Left lobe of liver (tissue), 2 donors: Measurements from ENCODE around the gene TET1. TPM values are rescaled to one million over a fixed set of nuclear protein-coding genes. Genes with fewer than 3 reads are reported as not detected.
A peak's percentile ranks its signal among the peaks of the same experiment; 100 is the strongest.
"Not testable (repeated sequence)": the region's sequence is repeated elsewhere in the genome, so short reads cannot be mapped to it uniquely, and the experiment has no call there.

Source experiments
- ATAC-seq: fragments of 200-7000 bp; cut with Tn5 transposase; one replicate; pipeline ENCODE4 v1.9.1; 2020; ENCODE audit warnings: mild to moderate bottlenecking, moderate library complexity
- DNase-seq: peaks from one replicate; pipeline ENCODE4 v3.0.0-alpha.2; 2020; ENCODE audit warnings: low spot score
- total RNA-seq: library from RNA; stranded (reverse); gene quantifications from one replicate; pipeline ENCODE4 v1.2.1, GENCODE V29; 2021
- donor health status: DM: no; HTN: no; CAD: no; lungs with moderate emphysema.
- donor health status: DM: no; HTN: yes; CAD: no.

Gene TET1
- total RNA-seq, 1 donor from 2014 or later, result 0.81 TPM

GRCh38 chr10:68604441-68604840, 44.3 kb downstream of the TET1 start:
- ATAC-seq (no peak), DNase-seq (no peak)

DNA sequence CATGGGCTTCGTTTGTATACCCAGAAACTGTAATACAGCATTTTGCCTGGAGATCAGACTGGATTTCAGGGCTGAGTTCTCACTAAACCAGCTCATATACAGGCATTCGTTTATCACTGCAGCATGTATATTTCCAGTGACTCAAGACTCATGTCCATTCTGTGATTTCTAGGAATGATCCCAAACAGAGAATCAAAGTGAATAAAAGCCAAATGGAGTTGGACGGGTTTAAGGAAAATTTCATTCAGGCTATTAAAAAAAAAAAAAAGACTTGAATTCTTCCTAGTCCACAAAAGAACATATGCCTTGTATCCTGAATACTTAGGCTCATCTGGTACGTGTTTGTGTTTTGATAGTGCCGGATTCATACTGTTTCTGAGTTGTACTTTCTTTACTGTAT, 46.8 kb downstream of the TET1 start:
- ATAC-seq (no peak), DNase-seq (no peak)

DNA sequence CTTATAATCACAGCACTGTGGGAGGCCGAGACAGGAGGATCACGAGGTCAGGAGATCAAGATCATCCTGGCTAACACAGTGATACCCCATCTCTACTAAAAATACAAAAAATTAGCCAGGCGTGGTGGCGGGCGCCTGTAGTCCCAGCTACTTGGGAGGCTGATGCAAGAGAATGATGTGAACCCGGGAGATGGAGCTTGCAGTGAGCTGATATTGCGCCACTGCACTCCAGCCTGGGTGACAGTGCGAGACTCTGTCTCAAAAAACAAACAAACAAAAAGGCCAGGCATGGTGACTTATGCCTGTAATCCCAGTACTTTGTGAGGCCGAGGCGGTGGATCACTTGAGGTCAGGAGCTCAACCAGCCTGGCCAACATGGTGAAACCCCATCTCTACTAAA, 49.9 kb downstream of the TET1 start:
- DNase-seq, ATAC-seq: not testable (repeated sequence)

GRCh38 chr10:68611227-68611626, 51.1 kb downstream of the TET1 start:
- ATAC-seq, result no peak
- DNase-seq, result no peak

GRCh38 chr10:68613974-68614373, 53.8 kb downstream of the TET1 start:
- not testable (repeated sequence) for DNase-seq, ATAC-seq

- not testable (repeated sequence) for ATAC-seq, DNase-seq
Measured at GRCh38 chr10:68617691-68618090, 57.6 kb downstream of the TET1 start.

- DNase-seq, result no peak
Measured at GRCh38 chr10:68618234-68618633, 58.1 kb downstream of the TET1 start.

GRCh38 chr10:68619595-68619994, 59.5 kb downstream of the TET1 start:
- DNase-seq (no peak), ATAC-seq (no peak)

More at GRCh38 chr10:68618234-68618633, 58.1 kb downstream of the TET1 start:
- ATAC-seq, result no peak

DNA sequence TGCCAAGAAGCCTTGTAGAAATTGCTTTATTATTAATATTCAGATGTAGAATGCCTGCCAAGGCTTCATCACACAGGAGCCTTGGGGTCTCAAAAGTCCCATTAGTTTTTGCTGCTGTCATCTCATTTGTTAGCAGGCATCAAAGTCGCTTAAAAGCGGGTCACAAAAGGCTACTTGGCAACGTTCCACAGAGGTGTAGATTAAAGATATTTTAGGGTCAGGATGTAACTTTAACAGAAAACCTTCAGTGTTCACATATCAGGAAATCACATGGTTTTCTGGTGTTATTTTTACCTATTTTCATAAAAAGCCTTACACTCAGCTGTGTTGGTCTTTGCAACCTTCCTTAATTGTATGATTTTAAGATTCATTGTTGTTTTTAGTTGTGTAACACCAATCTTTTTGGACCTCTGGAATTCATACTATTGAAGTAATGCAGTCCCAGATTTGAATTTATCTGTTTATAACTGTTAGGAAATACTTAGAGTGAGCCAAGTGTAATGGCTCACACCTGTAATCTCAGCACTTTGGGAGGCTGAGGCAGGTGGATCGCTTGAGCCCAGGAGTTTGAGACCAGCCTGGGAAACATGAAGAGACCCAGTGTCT, 65.3 kb downstream of the TET1 start:
- ATAC-seq, result no peak
- DNase-seq, result no peak

GRCh38 chr10:68628576-68629127, 68.5 kb downstream of the TET1 start:
- no peak for ATAC-seq
- no peak for DNase-seq

- not testable (repeated sequence) for ATAC-seq, DNase-seq
Measured at GRCh38 chr10:68632271-68632560, 72.1 kb downstream of the TET1 start.

DNA sequence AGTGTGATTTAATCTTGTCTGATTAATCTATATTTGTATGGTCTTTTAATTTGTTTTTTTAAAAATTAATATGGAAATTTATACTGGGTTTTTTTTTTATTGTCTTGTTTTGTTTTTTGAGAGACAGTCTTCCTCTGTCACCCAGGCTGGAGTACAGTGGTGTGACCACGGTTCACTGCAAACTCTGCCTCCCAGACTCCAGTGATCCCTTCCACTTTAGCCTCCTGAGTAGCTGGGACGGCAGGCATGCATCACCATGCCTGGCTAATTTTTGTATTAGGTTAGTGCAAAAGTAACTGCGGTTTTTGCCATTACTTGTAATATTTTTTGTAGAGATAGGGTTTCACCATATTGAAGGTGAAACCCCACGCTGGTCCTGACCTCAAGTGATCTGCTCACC, 73.1 kb downstream of the TET1 start:
- no peak for ATAC-seq
- DNase-seq, result no peak

DNA sequence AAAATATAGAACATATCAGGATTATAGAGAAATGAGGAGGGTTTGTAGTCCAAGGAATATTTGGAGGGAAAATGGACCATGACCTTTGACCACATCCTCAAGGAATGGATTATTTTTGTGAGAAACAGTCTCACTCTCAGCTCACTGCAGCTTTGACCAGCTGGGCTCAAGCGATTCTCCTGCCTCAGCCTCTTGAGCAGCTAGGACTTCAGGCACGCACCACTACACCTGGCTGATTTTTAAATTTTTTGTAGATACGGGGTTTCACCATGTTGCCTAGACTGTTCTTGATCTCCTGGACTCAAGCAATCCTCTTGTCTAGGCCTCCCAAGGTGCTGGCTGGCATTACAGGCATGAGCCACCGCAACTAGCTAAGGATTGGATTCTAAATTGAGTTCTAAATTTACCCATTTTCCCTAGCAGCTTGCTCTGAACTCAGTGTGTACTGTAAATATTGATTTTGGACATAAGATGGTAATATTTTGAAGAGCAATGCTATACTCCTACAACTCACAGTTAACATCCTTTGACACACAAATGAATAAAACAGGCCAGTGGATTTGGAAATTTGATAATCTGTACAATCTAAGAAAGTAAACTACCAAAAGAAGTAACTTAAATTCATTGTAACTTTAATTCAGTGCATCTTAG, 73.8 kb downstream of the TET1 start:
- DNase-seq (no peak), ATAC-seq (peak; percentile 43)

GRCh38 chr10:68636335-68636734, 76.2 kb downstream of the TET1 start:
- DNase-seq (no peak), ATAC-seq (no peak)

- not testable (repeated sequence) for DNase-seq, ATAC-seq
Measured at GRCh38 chr10:68643550-68643949, 83.4 kb downstream of the TET1 start.

DNA sequence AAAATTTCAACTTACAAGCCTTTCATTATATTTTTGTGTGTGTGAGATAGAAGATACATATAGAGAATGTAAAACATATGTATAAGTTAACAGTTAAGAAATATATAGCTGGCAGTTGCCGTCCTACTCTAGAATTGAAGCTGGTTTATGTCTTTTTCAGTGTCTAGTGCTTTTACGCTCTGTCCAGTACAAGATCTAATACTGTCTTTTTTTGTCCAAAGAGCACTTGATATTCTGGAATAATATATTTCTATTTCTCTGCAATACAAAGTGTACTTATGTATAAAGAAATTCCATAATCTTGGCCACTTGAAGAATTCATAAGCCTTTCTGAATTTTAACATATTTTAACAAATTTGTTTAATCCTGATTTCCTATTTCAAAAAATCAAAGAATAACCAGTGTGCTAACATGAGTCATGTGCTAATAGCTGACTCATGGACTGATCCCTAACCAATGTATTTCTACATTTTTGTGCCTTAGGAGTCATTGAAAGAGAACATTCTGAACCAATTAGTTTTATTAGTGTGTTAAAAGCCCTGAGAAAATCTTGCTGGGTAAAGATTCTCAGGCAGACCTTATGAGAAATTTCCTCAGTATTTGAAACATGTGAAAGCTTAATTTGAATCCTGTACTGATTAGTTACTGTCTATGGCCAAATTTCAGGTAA, 87.7 kb downstream of the TET1 start:
- ATAC-seq (peak; percentile 73), DNase-seq (no peak)

DNA sequence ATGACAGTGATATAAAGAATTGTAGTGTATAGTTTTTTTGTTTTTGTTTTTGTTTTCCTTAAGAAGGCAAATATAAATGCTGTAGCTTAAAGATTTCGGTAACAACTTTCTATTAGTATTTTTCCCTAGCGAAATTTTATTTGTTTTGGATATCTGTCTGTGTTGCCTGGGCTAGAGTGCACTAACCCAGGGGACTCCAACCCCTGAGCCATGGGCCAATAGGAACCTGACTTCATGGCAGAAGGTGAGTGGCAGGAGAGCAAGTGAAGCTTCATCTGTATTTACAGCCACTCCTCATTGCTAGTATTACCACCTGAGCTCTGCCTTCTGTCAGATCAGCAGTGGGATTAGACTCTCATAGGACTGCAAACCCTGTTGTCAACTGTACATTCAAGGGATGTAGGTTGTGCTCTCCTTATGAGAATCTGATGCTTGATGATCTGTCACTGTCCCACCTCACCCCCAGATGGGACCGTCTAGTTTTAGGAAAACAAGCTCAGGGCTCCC, 95.5 kb downstream of the TET1 start:
- peak; percentile 99 for ATAC-seq
- DNase-seq, result peak; percentile 66

DNA sequence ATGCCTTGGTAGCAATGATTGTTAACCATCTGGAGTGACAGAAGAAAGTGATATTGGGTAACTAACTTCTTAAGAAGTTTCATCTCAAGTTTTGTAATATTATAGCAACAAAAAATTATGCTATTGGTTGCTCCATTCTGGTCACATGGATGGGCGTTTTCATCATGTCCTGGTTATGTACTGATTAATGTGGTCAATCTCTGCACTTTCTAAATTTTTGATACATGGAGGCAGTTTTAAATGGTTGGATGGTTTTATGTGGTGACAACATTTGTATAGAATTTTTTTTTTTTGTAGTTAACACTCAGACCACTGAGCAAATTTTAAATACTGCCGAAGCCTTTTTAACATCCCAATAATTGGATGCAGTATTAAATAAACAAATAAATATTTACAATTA, 105.7 kb downstream of the TET1 start:
- no peak for DNase-seq
- no peak for ATAC-seq

DNA sequence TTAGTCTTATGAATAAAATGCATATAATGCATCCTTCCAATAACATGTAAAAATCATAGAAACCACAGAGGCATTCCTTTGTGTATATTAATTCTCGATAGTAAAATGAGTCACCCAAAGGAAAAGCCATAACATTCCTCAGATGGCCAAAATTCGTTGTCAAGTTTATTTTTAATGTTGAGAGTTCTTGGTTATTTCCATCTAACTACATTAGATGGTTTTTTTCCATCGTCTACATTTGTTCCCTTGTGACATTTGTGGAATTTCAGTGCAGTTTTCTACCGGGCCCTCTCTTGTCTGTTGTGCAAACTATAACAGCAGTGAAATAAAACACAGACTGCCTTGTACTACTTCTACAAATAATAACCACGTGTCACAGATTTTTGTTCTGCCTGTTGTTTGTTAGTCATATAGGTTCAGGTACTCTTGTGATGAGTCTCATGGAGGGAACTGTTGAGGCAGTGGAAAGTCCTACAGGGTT, 106.2 kb downstream of the TET1 start:
- DNase-seq (no peak), ATAC-seq (no peak)

- ATAC-seq (no peak), DNase-seq (no peak)
Measured at GRCh38 chr10:68668231-68668630, 108.1 kb downstream of the TET1 start.

- ATAC-seq, result no peak
Measured at GRCh38 chr10:68668972-68669371, 108.8 kb downstream of the TET1 start.

DNA sequence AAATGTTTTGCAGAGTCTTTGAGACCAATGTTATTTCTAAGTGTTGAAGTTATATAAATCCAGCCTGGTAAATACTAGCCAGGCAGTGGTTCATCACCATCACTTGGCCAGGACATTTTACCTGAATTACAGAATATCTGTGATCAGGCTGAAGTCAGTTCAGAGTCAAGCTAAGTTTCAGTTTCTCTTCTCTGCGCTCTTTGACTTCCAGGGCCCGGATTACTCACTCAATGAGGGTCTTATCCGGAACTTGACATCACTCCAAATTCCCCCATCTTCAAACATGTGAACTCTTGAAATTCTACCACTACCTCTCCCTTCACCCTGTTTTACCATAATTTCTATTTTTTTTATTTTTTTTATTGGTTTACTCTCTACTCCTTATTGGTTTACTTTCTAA, 124.3 kb downstream of the TET1 start:
- no peak for DNase-seq
- ATAC-seq, result peak; percentile 86

More at GRCh38 chr10:68668972-68669371, 108.8 kb downstream of the TET1 start:
- no peak for DNase-seq
